ENCODE data around the gene TTLL9. TPM values are rescaled to one million over a fixed set of nuclear protein-coding genes. Genes with fewer than 3 reads are reported as not detected.
A peak's percentile ranks its signal among the peaks of the same experiment; 100 is the strongest.

TTLL9 gene
- total RNA-seq, 2 experiments from 2014 or later: not detected

DNA sequence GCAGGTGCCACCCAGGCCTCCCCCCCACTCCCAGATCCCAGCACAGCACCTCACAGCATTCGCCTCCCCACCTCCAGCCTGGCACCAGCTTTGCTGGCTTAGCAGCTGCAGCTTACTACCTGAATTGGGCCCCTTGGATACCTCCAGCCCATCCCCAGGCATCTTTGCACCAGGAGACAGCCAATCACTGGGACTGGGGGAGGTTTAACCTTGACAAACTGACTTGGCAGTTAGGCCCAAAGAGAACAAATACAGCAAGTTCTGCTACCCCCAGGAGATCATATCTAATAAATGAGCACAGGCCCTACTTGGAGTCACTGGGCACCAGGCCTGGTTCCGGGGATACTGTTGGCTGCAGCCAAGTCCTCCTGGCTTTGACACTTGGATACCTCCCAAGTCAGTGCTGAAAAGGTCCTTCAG lies 72.6 kb downstream of the TTLL9 start:
- no peaks in the 10 kb centered on the region for H3K27me3 Mint-ChIP-seq
- H3K9me3 Mint-ChIP-seq (ENCODE audit: low read depth): no peaks in the 10 kb centered on the region
- DNase-seq (no peak), ATAC-seq (no peak)
- no peak overlapping the region for H3K27ac Mint-ChIP-seq
- H3K36me3 Mint-ChIP-seq: peaks cover 14% of the 10 kb centered on the region
- H3K4me1 Mint-ChIP-seq: no peaks in the 10 kb centered on the region
- no peak overlapping the region for H3K4me3 Mint-ChIP-seq
- CTCF ChIA-PET: interaction anchor here (2.1 kb wide), 1 partner anchor 119 kb away, joined by 4 read pairs; no protein-coding TSS in a partner anchor

DNA sequence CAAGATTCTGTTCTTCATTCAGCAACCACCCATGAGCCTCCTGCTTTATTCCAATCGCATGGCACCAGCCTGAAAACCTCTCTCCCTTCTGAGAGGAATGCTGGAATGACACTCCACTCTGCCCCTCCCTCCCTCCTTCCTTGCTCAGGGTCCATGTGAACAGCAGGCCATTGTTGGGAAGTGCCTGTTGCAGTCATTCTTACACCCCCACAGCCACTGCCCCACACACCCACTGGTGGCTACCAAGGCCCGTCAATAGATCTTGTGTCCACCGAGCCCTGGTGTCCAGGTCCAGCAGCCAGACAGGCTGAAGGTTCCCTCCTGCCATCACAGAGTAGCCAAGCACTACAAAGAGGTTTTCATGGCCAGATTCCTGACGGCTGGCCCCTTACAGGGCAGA lies 74.9 kb downstream of the TTLL9 start:
- Mint-ChIP-seq H3K27me3 (no peaks in the 10 kb centered on the region), H3K4me1 (peaks cover 11% of the 10 kb centered on the region), H3K36me3 (peaks cover 32% of the 10 kb centered on the region), H3K9me3 (ENCODE audit: low read depth) (no peaks in the 10 kb centered on the region), H3K27ac (no peak overlapping the region), H3K4me3 (no peak overlapping the region)
- ATAC-seq (no peak), DNase-seq (no peak)
- CTCF ChIA-PET: interaction anchor here (1.7 kb wide), 1 partner anchor 93 kb away, joined by 5 read pairs; no protein-coding TSS in a partner anchor

DNA sequence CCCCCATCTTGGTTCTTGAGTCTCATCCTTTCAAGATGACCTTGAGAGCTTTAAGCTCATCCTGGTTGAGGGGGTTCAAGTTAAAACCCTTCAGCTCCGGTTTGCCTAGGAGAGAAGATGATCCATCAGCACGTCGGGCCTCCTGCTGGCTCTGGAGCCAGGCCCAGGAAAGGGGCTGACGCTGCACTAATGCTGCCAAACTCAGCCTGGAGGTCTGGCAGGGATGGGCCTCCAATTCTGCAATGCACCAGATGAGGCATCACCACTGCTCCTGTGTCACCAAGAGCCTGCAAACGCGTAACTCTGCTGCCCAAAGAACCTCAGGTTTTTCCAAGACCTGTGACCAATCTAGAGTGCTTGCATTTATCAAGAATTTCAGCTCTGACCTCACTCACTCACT lies 75.4 kb downstream of the TTLL9 start:
- no peaks in the 10 kb centered on the region for H3K9me3 Mint-ChIP-seq (ENCODE audit: low read depth)
- peaks cover 15% of the 10 kb centered on the region for H3K4me1 Mint-ChIP-seq
- no peaks in the 10 kb centered on the region for H3K27me3 Mint-ChIP-seq
- peaks cover 32% of the 10 kb centered on the region for H3K36me3 Mint-ChIP-seq
- H3K27ac Mint-ChIP-seq: no peak overlapping the region
- ATAC-seq (no peak), DNase-seq (no peak)
- no peak overlapping the region for H3K4me3 Mint-ChIP-seq
- CTCF ChIA-PET: no interaction called here

DNA sequence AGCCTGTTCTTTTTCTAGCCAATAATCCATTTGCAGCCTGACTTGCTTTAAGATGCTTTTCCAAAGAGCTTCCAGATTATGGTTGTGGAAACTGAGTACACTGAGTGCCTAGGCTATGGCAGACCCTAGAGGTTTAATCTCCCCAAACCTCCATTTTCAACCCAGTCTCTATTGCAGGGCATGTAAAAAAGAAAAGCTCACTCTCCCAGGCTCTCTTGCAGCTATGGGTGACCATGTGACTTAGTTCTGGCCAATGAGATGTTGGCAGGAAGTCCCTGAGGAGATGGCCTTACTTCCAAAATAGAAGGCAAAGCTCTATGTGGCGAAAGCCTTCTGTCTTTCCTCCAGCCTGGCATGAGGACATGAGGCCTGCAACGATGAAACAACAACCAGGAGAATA lies 77.6 kb downstream of the TTLL9 start:
- H3K27ac Mint-ChIP-seq: no peak overlapping the region
- peaks cover 32% of the 10 kb centered on the region for H3K36me3 Mint-ChIP-seq
- ATAC-seq: no peak
- CTCF ChIA-PET: interaction anchor here (1.3 to 1.5 kb wide), 3 partner anchors 15 to 125 kb away, joined by 4 to 5 read pairs (median 4); no protein-coding TSS in a partner anchor
- no peak for DNase-seq
- no peaks in the 10 kb centered on the region for H3K27me3 Mint-ChIP-seq
- peaks cover 25% of the 10 kb centered on the region for H3K4me1 Mint-ChIP-seq
- H3K4me3 Mint-ChIP-seq: no peak overlapping the region
- no peaks in the 10 kb centered on the region for H3K9me3 Mint-ChIP-seq (ENCODE audit: low read depth)

DNA sequence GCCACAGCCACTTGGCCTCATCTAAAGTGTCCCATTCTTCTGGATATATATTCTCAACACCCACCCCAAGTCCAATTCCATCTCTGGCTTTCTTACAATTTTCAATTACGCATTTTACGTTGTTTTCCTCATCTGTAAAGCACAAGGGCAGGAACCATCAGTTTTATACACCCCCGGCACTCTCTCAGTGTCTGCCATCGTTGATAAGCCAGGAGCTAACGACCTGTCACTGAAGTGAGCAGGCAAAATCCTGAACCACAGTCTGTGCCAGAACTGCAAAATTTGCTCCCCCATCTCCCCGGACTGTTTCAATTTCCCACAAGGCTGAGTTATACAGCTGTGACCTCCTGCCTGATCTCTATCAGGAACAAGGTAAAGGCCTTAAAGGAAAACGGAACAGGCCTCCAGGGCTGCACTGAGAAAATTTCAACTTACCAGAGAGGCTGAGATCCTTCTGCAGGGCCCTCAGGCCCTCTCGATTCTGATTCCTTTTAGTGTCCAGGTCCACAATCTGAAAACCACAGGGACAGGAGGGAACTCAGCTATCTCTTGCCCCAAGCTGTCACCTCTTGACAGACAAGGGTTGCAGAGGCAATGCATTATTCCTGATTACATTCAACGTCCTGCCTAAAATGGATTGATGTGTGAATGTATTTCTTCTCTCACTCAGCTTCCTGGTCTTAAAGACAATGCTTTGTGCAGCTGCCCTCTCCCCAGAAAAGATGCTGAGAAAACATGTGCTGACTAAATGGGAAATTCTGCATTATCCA lies 79.6 kb downstream of the TTLL9 start:
- ATAC-seq (no peak), DNase-seq (no peak)
- Mint-ChIP-seq H3K36me3 (peaks cover 32% of the 10 kb centered on the region), H3K27ac (peak overlapping the region; percentile 93), H3K27me3 (peaks cover 2% of the 10 kb centered on the region), H3K4me3 (peak overlapping the region; percentile 90), H3K9me3 (ENCODE audit: low read depth) (no peaks in the 10 kb centered on the region), H3K4me1 (peaks cover 25% of the 10 kb centered on the region)
- CTCF ChIA-PET: interaction anchor here (0.6 to 4.5 kb wide), 7 partner anchors 8 to 127 kb away, joined by 3 to 107 read pairs (median 9); partner anchors contain the start of gene XKR7

DNA sequence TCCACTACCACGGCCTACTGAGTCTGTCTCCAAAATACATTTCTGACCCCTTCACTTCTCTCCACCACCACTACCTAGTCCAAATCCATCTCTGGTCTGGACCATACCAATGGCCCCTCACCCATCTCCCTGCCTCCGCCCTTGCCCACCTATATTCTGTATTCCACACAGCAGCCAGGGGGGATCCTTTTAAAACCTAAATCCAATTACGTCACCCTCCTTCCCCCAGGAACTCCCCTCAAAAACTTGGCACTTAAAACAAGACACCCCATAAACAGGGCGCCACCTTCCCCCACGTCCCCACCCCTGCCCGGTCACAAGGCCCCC lies 80.7 kb downstream of the TTLL9 start:
- H3K4me1 Mint-ChIP-seq: peaks cover 25% of the 10 kb centered on the region
- ATAC-seq (no peak), DNase-seq (no peak)
- peak overlapping the region; percentile 93 for H3K27ac Mint-ChIP-seq
- H3K27me3 Mint-ChIP-seq: peaks cover 6% of the 10 kb centered on the region
- no peaks in the 10 kb centered on the region for H3K9me3 Mint-ChIP-seq (ENCODE audit: low read depth)
- peaks cover 27% of the 10 kb centered on the region for H3K36me3 Mint-ChIP-seq
- CTCF ChIA-PET: interaction anchor here (0.5 to 4.5 kb wide), 18 partner anchors 9 to 338 kb away, joined by 3 to 107 read pairs (median 5); partner anchors contain the start of gene XKR7
- peak overlapping the region; percentile 90 for H3K4me3 Mint-ChIP-seq

DNA sequence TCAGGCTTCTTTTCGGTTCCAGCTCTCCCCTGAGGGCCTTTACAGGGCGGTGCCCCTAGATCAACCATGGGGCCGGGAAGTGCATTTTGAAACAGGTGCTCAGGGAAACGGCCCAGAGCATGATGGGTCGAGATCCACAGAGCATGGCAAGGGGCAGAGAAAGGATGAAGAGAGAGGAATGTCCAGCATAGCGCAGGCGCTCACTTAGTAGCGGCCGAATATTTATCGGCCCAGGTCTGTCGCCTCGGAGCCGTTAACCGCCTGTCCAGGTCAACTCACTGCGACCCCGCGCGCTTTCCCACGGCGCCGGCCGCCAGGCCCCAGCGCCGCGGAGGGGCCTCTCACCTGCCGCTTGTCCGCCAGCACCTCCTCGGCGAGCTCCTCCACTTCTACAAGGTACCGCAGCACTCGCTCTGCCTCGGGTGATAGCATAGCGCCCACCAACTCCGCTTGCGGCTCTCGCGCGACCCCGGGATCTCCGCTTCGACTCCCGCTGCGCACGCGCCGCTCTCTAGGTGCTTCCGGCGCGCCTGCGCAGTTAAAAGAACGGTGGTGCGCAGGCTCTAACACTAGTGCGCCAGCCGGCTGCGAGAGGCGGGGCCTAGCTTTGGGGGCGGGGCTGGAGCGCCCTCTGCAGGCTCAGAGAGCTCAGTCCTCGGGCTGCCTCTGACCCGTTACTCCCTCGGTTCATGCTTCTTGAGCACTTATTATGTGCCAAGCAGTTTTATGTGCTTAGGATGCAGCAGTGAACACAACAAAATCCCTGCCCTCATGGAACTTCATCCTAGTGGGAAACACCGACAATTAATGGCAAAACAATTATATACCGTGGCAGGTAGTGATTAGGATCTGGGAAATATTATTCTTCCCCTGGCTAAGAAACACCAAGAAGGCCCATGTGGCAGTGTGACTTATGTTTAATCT lies 81.4 kb downstream of the TTLL9 start, which contains the start of gene PDRG1:
Gene PDRG1, minus strand, starts transcription at position 517 of the 924 bp plus-strand sequence. Its CDS starts 85 bp downstream, at position 432.
- H3K27ac Mint-ChIP-seq: peak within 1 kb of the TSS; percentile 93
- H3K27me3 Mint-ChIP-seq: peaks cover 13% of the 10 kb centered on the region
- H3K36me3 Mint-ChIP-seq: peaks cover 27% of the 10 kb centered on the region
- DNase-seq (peak; percentile 98), ATAC-seq (peak; percentile 98)
- CTCF ChIA-PET: interaction anchor here (0.5 to 4.5 kb wide), 30 partner anchors 9 to 339 kb away, joined by 3 to 107 read pairs (median 4); partner anchors contain the start of genes TM9SF4 and XKR7
- peaks cover 25% of the 10 kb centered on the region for H3K4me1 Mint-ChIP-seq
- H3K9me3 Mint-ChIP-seq (ENCODE audit: low read depth): no peaks in the 10 kb centered on the region
- H3K4me3 Mint-ChIP-seq: peak within 1 kb of the TSS; percentile 90

DNA sequence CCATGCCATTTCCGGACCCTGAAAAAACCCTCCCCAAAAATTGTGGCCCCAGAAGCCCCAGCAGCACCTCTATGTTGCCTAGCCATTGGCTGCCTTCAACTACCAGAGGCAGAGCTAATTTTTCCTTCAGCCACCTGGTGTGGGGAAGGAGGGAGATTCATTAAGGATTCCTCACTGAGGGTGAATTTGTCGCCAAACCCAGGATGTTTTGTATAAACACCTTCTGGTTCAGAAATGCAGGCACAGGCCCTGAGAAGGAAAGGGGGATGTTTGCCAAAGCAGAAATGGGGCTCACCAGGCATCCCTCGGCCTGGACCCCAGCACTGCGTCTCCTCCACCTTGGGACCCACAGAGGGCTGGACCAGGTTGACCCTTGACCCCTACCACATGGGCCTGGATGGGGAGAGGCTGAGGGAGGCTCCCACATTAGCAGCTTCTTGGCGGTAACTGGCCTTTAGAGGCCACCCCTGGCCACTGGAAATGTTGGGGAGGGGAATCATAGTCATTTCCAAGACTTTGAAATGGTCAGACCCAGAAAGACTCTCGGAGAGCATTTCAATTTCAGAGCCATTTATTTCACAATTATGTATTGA lies 83.2 kb downstream of the TTLL9 start:
- no peak for ATAC-seq
- Mint-ChIP-seq H3K4me3 (no peak overlapping the region), H3K27me3 (peaks cover 16% of the 10 kb centered on the region), H3K9me3 (ENCODE audit: low read depth) (no peaks in the 10 kb centered on the region), H3K27ac (no peak overlapping the region), H3K4me1 (peaks cover 25% of the 10 kb centered on the region), H3K36me3 (peaks cover 12% of the 10 kb centered on the region)
- no peak for DNase-seq
- CTCF ChIA-PET: interaction anchor here (1.2 to 4.5 kb wide), 6 partner anchors 21 to 131 kb away, joined by 3 to 107 read pairs (median 13); no protein-coding TSS in a partner anchor

DNA sequence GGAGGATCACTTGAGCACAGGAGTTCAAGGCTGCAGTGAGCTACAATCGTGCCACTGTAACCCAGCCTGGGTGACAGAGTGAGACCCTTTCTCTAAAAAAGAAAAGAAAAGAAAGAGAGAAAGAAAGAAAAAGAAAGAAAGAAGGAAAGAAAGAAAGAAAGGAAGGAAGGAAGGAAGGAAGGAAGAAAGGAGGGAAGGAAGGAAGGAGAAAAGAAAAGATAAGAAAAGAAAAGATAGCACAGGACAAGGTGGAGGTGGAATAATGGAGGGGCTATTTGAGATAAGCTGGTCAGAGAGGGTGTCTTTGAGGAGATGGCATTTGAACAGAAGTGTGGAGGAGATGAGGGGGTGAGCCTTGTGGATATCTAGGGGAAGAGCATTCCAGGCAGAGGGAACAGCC lies 84.1 kb downstream of the TTLL9 start:
- Mint-ChIP-seq H3K4me3 (no peak overlapping the region), H3K4me1 (peaks cover 23% of the 10 kb centered on the region), H3K9me3 (ENCODE audit: low read depth) (no peaks in the 10 kb centered on the region), H3K36me3 (peaks cover 7% of the 10 kb centered on the region), H3K27ac (no peak overlapping the region), H3K27me3 (peaks cover 21% of the 10 kb centered on the region)
- CTCF ChIA-PET: interaction anchor here (0.6 to 1.0 kb wide), 2 partner anchors 13 to 102 kb away, joined by 3 to 5 read pairs; no protein-coding TSS in a partner anchor
- DNase-seq (no peak), ATAC-seq (no peak)

DNA sequence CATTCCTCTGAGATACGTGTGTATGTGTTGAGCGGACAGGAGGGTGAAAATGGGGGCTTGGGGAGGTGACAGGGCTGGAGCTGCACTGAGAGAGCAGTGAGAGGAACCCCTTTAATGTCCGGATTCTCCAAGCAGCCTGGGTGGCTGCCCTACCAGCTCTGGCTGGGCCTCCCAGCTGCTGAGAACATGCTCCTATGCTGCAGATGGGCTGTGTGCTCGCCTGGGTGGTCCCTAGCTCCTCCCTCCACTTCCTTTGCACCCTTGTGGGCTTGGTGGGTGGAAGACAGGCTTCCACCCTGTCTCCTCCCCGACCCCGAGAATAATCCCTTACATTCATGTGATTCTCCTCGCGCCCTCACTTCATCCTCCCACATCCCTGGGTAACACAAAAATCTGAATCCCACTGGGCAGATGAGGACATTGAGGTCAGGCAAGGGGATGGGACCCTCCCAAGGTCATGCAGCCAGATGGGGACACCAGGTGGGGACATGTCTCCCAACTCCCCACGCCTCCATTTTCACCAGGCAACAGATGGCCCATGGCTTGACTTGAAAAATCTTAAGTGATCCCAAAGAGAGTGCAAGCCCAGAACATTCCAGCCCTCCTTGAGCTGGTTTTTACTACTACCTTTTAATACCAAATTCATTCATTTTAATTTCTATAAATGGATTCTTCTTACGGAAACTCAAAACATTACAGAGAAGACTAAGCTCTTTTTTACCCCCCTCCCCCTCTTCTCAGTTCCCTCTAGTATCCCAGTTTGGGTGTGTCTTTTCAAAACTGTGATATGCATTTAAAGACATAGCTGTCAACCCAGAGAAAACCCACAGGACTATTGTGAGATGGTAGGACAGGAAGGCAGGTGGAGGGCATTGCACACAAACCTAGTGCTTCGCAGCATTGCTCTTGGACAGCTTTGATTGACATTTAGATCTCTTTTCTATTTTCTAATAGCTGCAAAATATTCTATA lies 86.4 kb downstream of the TTLL9 start:
- no peaks in the 10 kb centered on the region for H3K9me3 Mint-ChIP-seq (ENCODE audit: low read depth)
- peaks cover 3% of the 10 kb centered on the region for H3K4me1 Mint-ChIP-seq
- no peaks in the 10 kb centered on the region for H3K36me3 Mint-ChIP-seq
- ATAC-seq: no peak
- no peak overlapping the region for H3K4me3 Mint-ChIP-seq
- CTCF ChIA-PET: interaction anchor here (0.6 to 1.8 kb wide), 3 partner anchors 105 to 135 kb away, joined by 3 to 6 read pairs (median 3); no protein-coding TSS in a partner anchor
- peaks cover 26% of the 10 kb centered on the region for H3K27me3 Mint-ChIP-seq
- no peak overlapping the region for H3K27ac Mint-ChIP-seq
- no peak for DNase-seq

DNA sequence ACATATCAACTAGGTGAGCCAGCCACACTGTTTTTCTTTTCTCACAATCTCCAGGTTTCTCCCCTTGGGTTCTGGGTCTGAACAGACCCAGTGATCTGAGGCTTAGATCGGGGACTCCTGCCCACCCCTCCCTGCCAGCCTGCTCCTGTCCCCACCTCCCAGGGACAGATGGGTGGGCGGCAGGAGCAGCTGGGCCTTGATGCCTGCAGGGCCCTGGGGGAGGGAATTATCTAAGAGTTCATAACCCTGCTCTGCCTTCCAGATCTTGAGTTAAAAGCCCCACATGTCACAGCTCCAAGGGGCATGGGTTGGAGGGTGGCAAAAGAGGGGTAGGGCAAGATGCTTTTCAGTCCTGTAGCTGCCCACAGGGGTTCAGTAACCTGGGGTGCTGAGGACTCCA lies 92.3 kb downstream of the TTLL9 start:
- Mint-ChIP-seq H3K27me3 (peaks cover 46% of the 10 kb centered on the region), H3K4me3 (no peak overlapping the region), H3K4me1 (peaks cover 4% of the 10 kb centered on the region), H3K36me3 (no peaks in the 10 kb centered on the region), H3K27ac (no peak overlapping the region), H3K9me3 (ENCODE audit: low read depth) (no peaks in the 10 kb centered on the region)
- ATAC-seq (no peak), DNase-seq (no peak)
- CTCF ChIA-PET: interaction anchor here (1.1 to 2.0 kb wide), 3 partner anchors 11 to 140 kb away, joined by 3 to 9 read pairs (median 4); partner anchors contain the start of gene PDRG1

DNA sequence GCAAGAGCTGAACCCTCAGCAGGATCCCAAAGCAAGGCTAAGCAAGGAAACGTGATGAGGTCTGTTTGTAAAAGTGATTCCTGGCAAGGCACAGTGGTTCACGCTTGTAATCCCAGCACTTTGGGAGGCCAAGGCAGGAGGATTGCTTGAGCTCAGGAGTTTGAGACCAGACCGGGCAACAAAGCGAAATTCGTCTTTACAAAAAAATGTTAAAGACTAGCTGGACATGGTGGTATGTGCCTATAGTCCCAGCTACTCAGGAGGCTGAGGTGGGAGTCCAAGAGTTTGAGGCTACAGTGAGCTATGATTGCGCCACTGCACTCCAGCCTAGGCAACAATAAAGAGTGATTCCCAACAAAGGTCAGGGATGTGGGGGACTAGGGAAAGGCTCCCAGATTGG lies 93.5 kb downstream of the TTLL9 start:
- H3K27me3 Mint-ChIP-seq: peaks cover 46% of the 10 kb centered on the region
- no peak overlapping the region for H3K4me3 Mint-ChIP-seq
- H3K9me3 Mint-ChIP-seq (ENCODE audit: low read depth): no peaks in the 10 kb centered on the region
- no peak for ATAC-seq
- peaks cover 7% of the 10 kb centered on the region for H3K4me1 Mint-ChIP-seq
- no peak overlapping the region for H3K27ac Mint-ChIP-seq
- no peak for DNase-seq
- CTCF ChIA-PET: interaction anchor here (1.1 to 2.0 kb wide), 4 partner anchors 12 to 141 kb away, joined by 3 to 9 read pairs (median 4); partner anchors contain the start of gene PDRG1
- H3K36me3 Mint-ChIP-seq: no peaks in the 10 kb centered on the region
